Measurements from ENCODE around the gene IDH3B.

IDH3B gene

DNA sequence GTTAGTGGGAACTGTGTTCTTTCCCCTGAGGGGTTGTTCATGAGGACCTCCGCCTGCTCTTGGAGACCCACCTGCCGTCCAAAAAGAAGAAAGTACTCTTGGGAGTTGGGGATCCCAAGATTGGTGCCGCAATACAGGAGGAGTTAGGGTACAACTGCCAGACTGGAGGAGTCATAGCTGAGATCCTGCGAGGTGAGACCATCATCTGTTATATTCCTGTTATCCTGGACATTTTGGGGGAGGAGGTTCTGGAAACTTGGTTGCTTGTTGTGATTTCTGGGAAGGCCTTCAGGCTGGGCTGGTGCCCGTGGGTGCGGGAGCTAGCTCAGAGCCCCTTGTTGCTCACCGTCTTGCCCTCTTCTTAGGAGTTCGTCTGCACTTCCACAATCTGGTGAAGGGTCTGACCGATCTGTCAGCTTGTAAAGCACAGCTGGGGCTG, 9.6 kb downstream of the IDH3B start:
- no peak for FAIRE-seq
- TF ChIP-seq POLR2A (IDR thresholded peaks at IDR 0.05; ENCODE audit: low read depth, low read length) = 0 out of 2 replicates have a peak, but pooled peaks have one; percentile 7
- TF ChIP-seq TAF1 (IDR thresholded peaks at IDR 0.05; ENCODE audit: borderline replicate concordance, low read depth, low read length) = no peak
- peak; percentile 25 for TF ChIP-seq POLR2AphosphoS5 (IDR thresholded peaks at IDR 0.05; ENCODE audit: low read depth, low read length)
- no peak for DNase-seq (ENCODE audit: insufficient read length)

DNA sequence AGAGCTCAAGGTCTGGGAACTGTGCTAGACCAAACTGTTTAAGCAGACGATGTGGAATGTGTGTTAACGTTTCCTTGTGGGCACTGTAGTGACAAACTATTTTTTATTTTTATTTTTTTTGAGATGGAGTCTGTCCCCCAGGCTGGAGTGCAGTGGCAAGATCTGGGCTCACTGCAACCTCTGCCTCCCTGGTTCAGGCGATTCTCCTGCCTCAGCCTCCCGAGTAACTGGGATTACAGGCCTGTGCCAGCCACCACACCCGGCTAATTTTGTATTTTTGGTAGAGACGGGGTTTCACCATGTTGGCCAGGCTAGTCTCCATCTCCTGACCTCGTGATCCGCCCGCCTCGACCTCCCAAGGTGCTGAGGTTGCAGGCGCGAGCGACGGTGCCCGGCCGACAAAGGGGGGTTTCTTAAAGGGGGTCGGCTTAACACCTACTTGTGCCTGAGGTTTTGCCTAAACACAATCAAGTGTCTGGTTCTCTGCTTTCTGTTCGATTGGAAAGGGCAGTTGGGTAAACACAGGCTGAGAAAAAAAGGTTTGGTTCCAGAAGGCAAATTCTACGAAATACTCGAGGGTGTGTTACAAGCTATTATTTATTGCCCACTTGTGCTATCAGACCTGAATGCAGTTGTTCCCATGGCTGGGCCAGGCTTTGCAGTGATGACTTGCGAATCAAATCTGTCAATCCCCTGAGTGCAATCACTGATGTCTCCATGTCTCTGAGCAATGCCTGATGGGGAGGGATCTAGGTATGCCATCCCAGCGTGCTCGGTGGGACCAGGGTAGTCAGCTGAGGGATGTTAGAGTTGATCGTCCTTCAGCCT, 10.2 kb downstream of the IDH3B start:
- TF ChIP-seq POLR2A (IDR thresholded peaks at IDR 0.05; ENCODE audit: low read depth, low read length) = peak; percentile 52
- TF ChIP-seq POLR2AphosphoS5 (IDR thresholded peaks at IDR 0.05; ENCODE audit: low read depth, low read length) = no peak; the same call in 1 of the 2 replicates
- no peak for FAIRE-seq

GRCh38 chr20:2652724-2653555, 11.1 kb downstream of the IDH3B start:
- DNase-seq (ENCODE audit: insufficient read length) (peak; percentile 37), FAIRE-seq (peak; percentile 48)
- no peak; the same call in 1 of the 2 replicates for TF ChIP-seq POLR2A (IDR thresholded peaks at IDR 0.05; ENCODE audit: low read depth, low read length)
- no peak for TF ChIP-seq POLR2AphosphoS5 (IDR thresholded peaks at IDR 0.05; ENCODE audit: low read depth, low read length)
- TF ChIP-seq TAF1 (IDR thresholded peaks at IDR 0.05; ENCODE audit: borderline replicate concordance, low read depth, low read length) = no peak

More for the DNA sequence above, 10.2 kb downstream of the IDH3B start:
- DNase-seq (ENCODE audit: insufficient read length) = no peak

GRCh38 chr20:2651772-2652723, 12.0 kb downstream of the IDH3B start, which contains the start of gene NOP56:
TSS of gene NOP56 (plus strand) at chr20:2652632. CDS start at chr20:2652661, 29 bp downstream.
- FAIRE-seq = peak; percentile 98
- TF ChIP-seq POLR2AphosphoS5 (IDR thresholded peaks at IDR 0.05; ENCODE audit: low read depth, low read length) = peak; percentile 98
- TF ChIP-seq TAF1 (IDR thresholded peaks at IDR 0.05; ENCODE audit: borderline replicate concordance, low read depth, low read length) = peak; percentile 97
- TF ChIP-seq POLR2A (IDR thresholded peaks at IDR 0.05; ENCODE audit: low read depth, low read length) = peak; percentile 99
- DNase-seq (ENCODE audit: insufficient read length) = peak; percentile 83

GRCh38 chr20:2643708-2644107, 20.3 kb downstream of the IDH3B start:
- TF ChIP-seq POLR2A (IDR thresholded peaks at IDR 0.05; ENCODE audit: low read depth, low read length) = no peak
- no peak for TF ChIP-seq TAF1 (IDR thresholded peaks at IDR 0.05; ENCODE audit: borderline replicate concordance, low read depth, low read length)
- no peak for TF ChIP-seq POLR2AphosphoS5 (IDR thresholded peaks at IDR 0.05; ENCODE audit: low read depth, low read length)
- DNase-seq (ENCODE audit: insufficient read length) (no peak), FAIRE-seq (no peak)

DNA sequence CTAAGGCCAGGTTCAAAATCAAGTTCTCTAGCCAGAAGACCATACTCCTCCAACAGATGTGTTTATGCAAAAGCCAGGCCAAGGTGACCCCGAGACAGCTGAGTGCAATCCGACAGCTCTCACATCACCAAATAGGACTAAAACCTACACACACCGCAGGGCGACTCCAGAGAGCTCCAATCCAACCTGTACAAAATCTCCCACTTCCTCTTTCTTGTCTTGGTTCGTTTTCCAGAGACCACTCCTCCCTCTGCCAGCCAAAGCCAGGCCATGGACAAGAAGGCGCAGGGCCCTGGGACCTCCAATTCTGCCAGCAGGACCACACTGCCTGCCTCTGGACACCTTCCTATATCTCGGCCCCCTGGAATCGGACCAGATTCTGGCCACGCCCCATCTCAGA, 23.1 kb downstream of the IDH3B start:
- no peak for DNase-seq (ENCODE audit: insufficient read length)
- no peak for FAIRE-seq
- no peak for TF ChIP-seq TAF1 (IDR thresholded peaks at IDR 0.05; ENCODE audit: borderline replicate concordance, low read depth, low read length)
- no peak for TF ChIP-seq POLR2A (IDR thresholded peaks at IDR 0.05; ENCODE audit: low read depth, low read length)
- TF ChIP-seq POLR2AphosphoS5 (IDR thresholded peaks at IDR 0.05; ENCODE audit: low read depth, low read length) = no peak

GRCh38 chr20:2640260-2640659, 23.8 kb downstream of the IDH3B start:
- DNase-seq (ENCODE audit: insufficient read length) = no peak
- FAIRE-seq = no peak
- TF ChIP-seq TAF1 (IDR thresholded peaks at IDR 0.05; ENCODE audit: borderline replicate concordance, low read depth, low read length) (no peak), POLR2A (IDR thresholded peaks at IDR 0.05; ENCODE audit: low read depth, low read length) (no peak), POLR2AphosphoS5 (IDR thresholded peaks at IDR 0.05; ENCODE audit: low read depth, low read length) (no peak)

DNA sequence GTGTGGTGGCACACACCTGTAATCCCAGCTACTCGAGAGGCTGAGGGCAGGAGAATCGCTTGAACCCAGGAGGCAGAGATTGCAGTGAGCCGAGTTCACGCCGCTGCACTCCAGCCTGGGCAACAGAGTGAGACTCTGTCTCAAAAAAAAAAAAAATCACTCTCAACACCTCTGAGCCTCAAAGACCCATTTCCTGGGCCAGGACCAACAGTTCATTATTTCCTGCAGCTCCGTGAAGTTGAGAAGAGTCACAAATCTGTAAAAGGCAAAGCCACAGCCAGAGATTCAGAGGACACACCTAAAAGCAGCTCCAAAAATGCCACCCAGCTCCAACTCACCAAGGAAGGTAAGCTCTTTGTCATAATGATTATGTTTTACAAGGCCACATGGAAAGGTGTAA, 26.8 kb downstream of the IDH3B start:
- FAIRE-seq (no peak), DNase-seq (ENCODE audit: insufficient read length) (no peak)
- TF ChIP-seq POLR2A (IDR thresholded peaks at IDR 0.05; ENCODE audit: low read depth, low read length) (no peak), TAF1 (IDR thresholded peaks at IDR 0.05; ENCODE audit: borderline replicate concordance, low read depth, low read length) (no peak), POLR2AphosphoS5 (IDR thresholded peaks at IDR 0.05; ENCODE audit: low read depth, low read length) (no peak)

DNA sequence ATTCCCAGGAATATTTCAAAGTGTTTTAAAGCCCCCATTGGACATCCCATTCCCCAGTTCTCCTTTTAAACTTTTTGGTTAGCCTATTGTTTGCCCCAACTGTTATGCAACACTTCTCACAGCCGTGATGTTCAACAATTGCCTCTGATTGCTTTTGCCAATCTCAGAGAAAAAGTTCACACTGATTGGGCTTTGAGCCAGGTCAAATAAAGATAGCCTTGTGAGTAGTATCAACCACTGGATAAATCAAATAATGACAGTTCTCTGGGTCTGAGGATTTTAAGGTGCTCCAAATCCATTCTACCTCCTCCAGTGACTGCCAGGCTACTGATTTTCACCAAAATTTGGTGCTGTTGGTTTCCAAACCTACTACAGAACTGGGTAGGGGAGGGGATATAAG, 30.6 kb downstream of the IDH3B start:
- DNase-seq (ENCODE audit: insufficient read length) (no peak), FAIRE-seq (no peak)
- no peak for TF ChIP-seq TAF1 (IDR thresholded peaks at IDR 0.05; ENCODE audit: borderline replicate concordance, low read depth, low read length)
- no peak for TF ChIP-seq POLR2AphosphoS5 (IDR thresholded peaks at IDR 0.05; ENCODE audit: low read depth, low read length)
- no peak for TF ChIP-seq POLR2A (IDR thresholded peaks at IDR 0.05; ENCODE audit: low read depth, low read length)

- DNase-seq (ENCODE audit: insufficient read length) (no peak), FAIRE-seq (no peak)
- TF ChIP-seq POLR2AphosphoS5 (IDR thresholded peaks at IDR 0.05; ENCODE audit: low read depth, low read length) (no peak), TAF1 (IDR thresholded peaks at IDR 0.05; ENCODE audit: borderline replicate concordance, low read depth, low read length) (no peak), POLR2A (IDR thresholded peaks at IDR 0.05; ENCODE audit: low read depth, low read length) (no peak)
Observed at GRCh38 chr20:2631228-2631627, 32.8 kb downstream of the IDH3B start.
